HEK293T (cell line): ENCODE data around the gene TMEM115.

Experiments used
- CTCF ChIA-PET: fragments of 350-600 bp; formaldehyde crosslinking; extraction: SDS; loops from one replicate; lab custom pipeline; 2021; ENCODE audit warnings: antibody characterized with exemption, inconsistent platforms; lab: Yijun Ruan, JAX
- POLR2A ChIA-PET: fragments of 350-600 bp; formaldehyde crosslinking; extraction: SDS; loops from one replicate; lab custom pipeline; 2020; ENCODE audit warnings: antibody characterized with exemption, inconsistent platforms; lab: Yijun Ruan, JAX
- DNase-seq: peaks from one replicate; pipeline ENCODE4 v3.0.0; 2012; ENCODE audit warnings: mixed read lengths; ENCODE audit errors: extremely low spot score
- ARNT ChIP-seq: fragments of 450-650 bp; IDR thresholded peaks from 2 replicates; pipeline ENCODE4 v1.6.1; 2017; ENCODE audit warnings: mild to moderate bottlenecking
- BHLHE40 ChIP-seq: fragments of 450-650 bp; IDR thresholded peaks from 2 replicates; pipeline ENCODE4 v1.6.1; 2016; ENCODE audit warnings: mild to moderate bottlenecking, moderate library complexity, borderline replicate concordance
- CTBP1 ChIP-seq: fragments of 450-650 bp; IDR thresholded peaks from 2 replicates; pipeline ENCODE4 v1.6.1; 2016; ENCODE audit warnings: borderline replicate concordance
- ELF4 ChIP-seq: fragments of 450-650 bp; IDR thresholded peaks from 2 replicates; pipeline ENCODE4 v1.6.1; 2017; ENCODE audit warnings: antibody characterized with exemption
- FOXA1 ChIP-seq: fragments of 450-650 bp; IDR thresholded peaks from 2 replicates; pipeline ENCODE4 v1.6.1; 2016; ENCODE audit warnings: mild to moderate bottlenecking
- FOXK2 ChIP-seq: fragments of 450-650 bp; IDR thresholded peaks from 2 replicates; pipeline ENCODE4 v1.6.1; 2016; ENCODE audit warnings: mild to moderate bottlenecking
- FOXM1 ChIP-seq: fragments of 450-650 bp; IDR thresholded peaks from 2 replicates; pipeline ENCODE4 v1.6.1; 2017; ENCODE audit warnings: mild to moderate bottlenecking, borderline replicate concordance
- HDGF ChIP-seq: fragments of 450-650 bp; IDR thresholded peaks from 2 replicates; pipeline ENCODE4 v1.6.1; 2017; ENCODE audit warnings: antibody characterized with exemption, borderline replicate concordance
- L3MBTL2 ChIP-seq: fragments of 450-650 bp; conservative IDR thresholded peaks from 2 replicates; pipeline ENCODE4 v1.6.1; 2016; ENCODE audit warnings: mild to moderate bottlenecking
- LEF1 ChIP-seq: fragments of 450-650 bp; IDR thresholded peaks from 2 replicates; pipeline ENCODE4 v1.6.1; 2017; ENCODE audit warnings: mild to moderate bottlenecking, borderline replicate concordance
- NFRKB ChIP-seq: fragments of 450-650 bp; IDR thresholded peaks from 2 replicates; pipeline ENCODE4 v1.6.1; 2016; ENCODE audit warnings: mild to moderate bottlenecking, moderate library complexity
- PKNOX1 ChIP-seq: fragments of 450-650 bp; IDR thresholded peaks from 2 replicates; pipeline ENCODE4 v1.6.1; 2016
- SP1 ChIP-seq: fragments of 450-650 bp; IDR thresholded peaks from 2 replicates; pipeline ENCODE4 v1.6.1; 2017
- SUZ12 ChIP-seq: fragments of 450-650 bp; IDR thresholded peaks from 2 replicates; pipeline ENCODE4 v1.6.1; 2016; ENCODE audit warnings: mild to moderate bottlenecking
- TARDBP ChIP-seq: fragments of 450-650 bp; IDR thresholded peaks from 2 replicates; pipeline ENCODE4 v1.6.1; 2016
- ZNF384 ChIP-seq: fragments of 450-650 bp; IDR thresholded peaks from 2 replicates; pipeline ENCODE4 v1.6.1; 2016

Gene TMEM115

DNA sequence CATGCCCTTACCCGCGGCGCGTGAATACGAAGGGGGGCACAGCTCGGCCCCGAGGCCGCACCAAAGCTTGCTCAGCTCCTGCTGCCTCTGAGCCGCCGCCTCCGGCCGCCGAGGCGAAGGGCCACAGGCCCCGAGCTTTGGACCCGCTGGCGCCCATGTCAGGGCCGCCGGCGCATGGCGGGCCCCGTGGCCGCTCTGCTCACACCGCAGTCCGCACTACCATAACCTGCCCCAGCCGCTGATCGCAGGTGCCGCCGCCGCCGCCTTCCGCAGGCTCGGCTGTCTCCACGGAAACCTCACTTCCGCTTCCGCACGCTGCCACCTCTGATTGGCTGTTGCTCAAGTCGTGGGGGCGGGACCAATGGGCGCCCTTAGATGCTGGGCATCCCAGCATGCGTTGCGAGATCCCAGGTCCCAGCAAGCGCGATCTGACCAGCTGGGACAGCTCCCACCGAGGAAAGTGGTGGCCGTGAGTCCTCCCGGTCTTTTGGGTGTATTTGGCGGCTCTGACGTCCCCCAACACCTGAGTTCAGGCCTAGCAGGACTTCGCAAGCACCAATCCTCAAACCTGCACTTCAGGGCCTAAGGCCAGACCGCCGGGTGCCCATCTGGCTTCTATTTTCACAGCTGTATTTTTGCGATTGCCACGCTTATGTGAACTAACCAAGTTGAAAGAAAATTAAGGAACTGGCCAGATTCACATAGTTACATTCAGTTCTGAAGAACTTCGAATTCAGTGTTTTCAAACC lies 31.2 kb downstream of the TMEM115 start, which contains the start of gene TUSC2:
Gene TUSC2, minus strand, starts transcription at position 281 of the 749 bp plus-strand sequence. Its CDS starts 124 bp downstream, at position 157.
- peak; percentile 95 for DNase-seq
- TF ChIP-seq ELF4: peak; percentile 64
- TF ChIP-seq ZNF384: no peak
- peak; percentile 76; the same call in 1 of the 2 replicates for TF ChIP-seq PKNOX1
- no peak for TF ChIP-seq FOXA1
- TF ChIP-seq L3MBTL2: no peak
- no peak for TF ChIP-seq SP1
- no peak for TF ChIP-seq FOXM1
- TF ChIP-seq SUZ12: no peak
- TF ChIP-seq FOXK2: no peak
- ChIA-PET POLR2A (interaction anchor here (0.8 to 3.1 kb wide), 22 partner anchors 9 to 241 kb away, joined by 3 to 88 read pairs (median 4); partner anchors contain the start of genes CYB561D2, GNAI2, HEMK1 and HYAL3), CTCF (interaction anchor here (1.6 kb wide), 1 partner anchor 9 kb away, joined by 10 read pairs; no protein-coding TSS in a partner anchor)

DNA sequence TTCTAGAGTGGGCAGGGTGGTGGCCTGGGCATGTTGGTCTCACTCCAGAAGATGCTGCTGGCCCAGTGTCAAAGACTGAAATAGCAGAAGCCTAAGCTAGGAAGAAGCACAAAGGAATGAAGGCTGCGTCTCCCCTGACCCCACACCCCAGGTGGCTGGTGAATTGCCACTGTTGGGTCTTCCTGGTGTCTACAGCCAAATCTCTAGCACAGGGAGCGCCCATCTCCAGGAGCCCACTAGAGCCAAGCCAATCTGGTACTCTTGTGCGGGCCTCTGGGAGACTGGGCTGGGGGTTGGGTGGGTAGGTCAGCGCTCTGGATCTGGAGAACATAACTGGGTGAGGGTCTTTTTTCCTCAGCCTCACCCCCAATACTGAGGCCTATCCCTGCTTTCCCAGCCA lies 32.2 kb downstream of the TMEM115 start:
- TF ChIP-seq ELF4: no peak
- no peak for TF ChIP-seq BHLHE40
- TF ChIP-seq FOXK2: no peak
- no peak for TF ChIP-seq ARNT
- no peak for TF ChIP-seq NFRKB
- no peak for TF ChIP-seq SUZ12
- TF ChIP-seq HDGF: no peak
- TF ChIP-seq TARDBP: no peak
- TF ChIP-seq SP1: no peak
- TF ChIP-seq LEF1: no peak
- TF ChIP-seq L3MBTL2: no peak
- no peak for TF ChIP-seq ZNF384
- TF ChIP-seq PKNOX1: no peak
- no peak for TF ChIP-seq FOXM1
- ChIA-PET POLR2A (interaction anchor here (0.9 to 3.1 kb wide), 16 partner anchors 9 to 133 kb away, joined by 3 to 88 read pairs (median 5); partner anchors contain the start of genes CYB561D2, GNAI2, HYAL3 and IFRD2), CTCF (no interaction called here)
- no peak for DNase-seq

DNA sequence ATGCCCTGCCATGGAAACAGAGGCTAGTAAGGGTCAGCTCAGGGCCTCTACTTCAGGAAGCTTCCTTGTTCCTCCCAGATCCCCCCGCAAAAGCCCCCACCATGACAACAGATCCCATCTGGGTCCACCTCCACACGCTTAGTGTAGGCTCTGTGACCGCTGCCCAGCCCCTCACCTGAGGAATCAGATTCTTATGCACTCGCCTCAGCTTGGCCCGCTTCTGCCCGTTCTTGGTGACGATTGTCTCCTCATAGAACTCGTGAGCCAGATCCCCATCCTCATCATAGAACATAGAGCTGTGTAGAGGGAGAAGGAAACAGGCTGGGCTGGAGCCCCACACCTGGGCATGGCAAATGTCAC lies 33.2 kb downstream of the TMEM115 start:
- ChIA-PET CTCF (no interaction called here), POLR2A (interaction anchor here (1.7 to 2.2 kb wide), 2 partner anchors 11 to 24 kb away, joined by 5 to 14 read pairs; partner anchors contain the start of genes CYB561D2 and NPRL2)
- no peak for DNase-seq
- TF ChIP-seq ARNT: no peak
- TF ChIP-seq SP1: no peak
- TF ChIP-seq BHLHE40: no peak
- no peak for TF ChIP-seq TARDBP
- no peak for TF ChIP-seq ELF4
- no peak for TF ChIP-seq CTBP1
- TF ChIP-seq FOXA1: no peak
- TF ChIP-seq PKNOX1: no peak
- no peak for TF ChIP-seq SUZ12
- no peak for TF ChIP-seq L3MBTL2

- ChIA-PET POLR2A (interaction anchor here (1.7 kb wide), 1 partner anchor 12 kb away, joined by 5 read pairs; no protein-coding TSS in a partner anchor), CTCF (interaction anchor here (0.7 kb wide), 1 partner anchor 26 kb away, joined by 3 read pairs; the partner anchor contains the start of genes HYAL3 and NAA80)
- no peak for DNase-seq
- TF ChIP-seq LEF1: no peak
- no peak for TF ChIP-seq FOXK2
- no peak for TF ChIP-seq BHLHE40
- no peak for TF ChIP-seq ARNT
- TF ChIP-seq ZNF384: no peak
- no peak for TF ChIP-seq SP1
- TF ChIP-seq FOXM1: no peak
- TF ChIP-seq SUZ12: no peak
- TF ChIP-seq NFRKB: no peak
- TF ChIP-seq FOXA1: no peak
These were observed 33.7 kb downstream of the TMEM115 start for GRCh38 chr3:50325497-50326181.

DNA sequence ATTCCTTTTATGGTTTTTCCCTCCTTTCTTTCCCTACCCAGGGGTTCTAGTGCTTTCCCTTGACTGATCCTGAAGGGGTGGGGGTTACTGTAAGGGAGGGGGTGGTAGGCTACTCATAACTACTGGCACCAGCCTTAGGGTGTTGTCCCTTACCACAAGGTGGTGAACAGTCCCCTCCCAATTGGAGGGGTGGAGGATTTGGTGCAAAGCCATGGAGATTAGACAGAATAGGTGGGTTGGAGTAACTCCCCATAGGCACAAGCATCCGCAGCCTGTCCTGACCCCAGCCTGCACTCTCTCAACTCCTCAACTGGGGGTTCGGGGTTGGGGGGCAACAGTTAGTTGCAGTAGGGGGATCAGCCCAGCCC lies 34.2 kb downstream of the TMEM115 start:
- TF ChIP-seq CTBP1 (no peak), SUZ12 (no peak), ZNF384 (no peak), FOXA1 (no peak), PKNOX1 (no peak), BHLHE40 (no peak), L3MBTL2 (no peak), NFRKB (no peak)
- POLR2A ChIA-PET: interaction anchor here (3.7 kb wide), 1 partner anchor 12 kb away, joined by 23 read pairs; no protein-coding TSS in a partner anchor
- CTCF ChIA-PET: interaction anchor here (0.7 to 1.6 kb wide), 3 partner anchors 26 to 217 kb away, joined by 3 read pairs; partner anchors contain the start of genes HYAL3 and NAA80
- no peak for DNase-seq
